Liver (tissue), 9 donors: ENCODE measurements around the gene EXOC3. TPM values are rescaled to one million over a fixed set of nuclear protein-coding genes. Genes with fewer than 3 reads are reported as not detected.

Source experiments
- DNase-seq: peaks from one replicate; pipeline ENCODE4 v3.0.0-alpha.2; 2017; ENCODE audit warnings: low spot score
- H3K27ac ChIP-seq, 2 donors: one replicate each; pipeline ENCODE4 v1.7.0; 2013; ENCODE audit warnings: inconsistent platforms in 2 of 2, low read length in 2 of 2, control low read depth in 1 of 2, low read depth in 1 of 2, mild to moderate bottlenecking in 1 of 2
- H3K27me3 ChIP-seq, 4 donors: one replicate each; pipeline versions ENCODE4 v1.6.1 to v1.7.0; 2013; ENCODE audit warnings: low read length in 3 of 4, inconsistent platforms in 1 of 4, mild to moderate bottlenecking in 1 of 4, moderate library complexity in 1 of 4; ENCODE audit not compliant: control insufficient read depth in 4 of 4, insufficient read depth in 4 of 4
- H3K36me3 ChIP-seq, 4 donors: one replicate each; pipeline versions ENCODE4 v1.6.1 to v1.7.0; 2013; ENCODE audit warnings: low read length in 3 of 4, mild to moderate bottlenecking in 3 of 4, low read depth in 1 of 4, moderate library complexity in 1 of 4; ENCODE audit not compliant: control insufficient read depth in 4 of 4, insufficient read depth in 3 of 4
- H3K4me1 ChIP-seq, 4 donors: one replicate each; pipeline versions ENCODE4 v1.6.1 to v1.7.0; 2013; ENCODE audit warnings: low read length in 3 of 4, mild to moderate bottlenecking in 3 of 4, moderate library complexity in 1 of 4; ENCODE audit not compliant: control insufficient read depth in 4 of 4, insufficient read depth in 4 of 4
- H3K4me3 ChIP-seq, 3 donors: one replicate each; pipeline versions ENCODE4 v1.6.1 to v1.7.0; 2013; ENCODE audit warnings: low read length in 3 of 3, control low read depth in 1 of 3, low read depth in 1 of 3, mild to moderate bottlenecking in 1 of 3
- H3K9ac ChIP-seq, 2 donors: one replicate each; pipeline ENCODE4 v1.7.0; 2013; ENCODE audit warnings: low read length in 2 of 2, mild to moderate bottlenecking in 2 of 2, moderate library complexity in 2 of 2, control low read depth in 1 of 2, low read depth in 1 of 2
- H3K9me3 ChIP-seq, 4 donors: one replicate each; pipeline versions ENCODE4 v1.6.1 to v1.7.0; 2013; ENCODE audit warnings: low read length in 3 of 4; ENCODE audit not compliant: control insufficient read depth in 4 of 4
- EGR1 ChIP-seq, 2 donors: IDR thresholded peaks; 2 replicates each; pipeline ENCODE4 v1.6.1; 2016 to 2018; ENCODE audit warnings: antibody characterized with exemption in 2 of 2, low read depth in 2 of 2
- FOXA1 ChIP-seq: IDR thresholded peaks from 2 replicates; pipeline ENCODE4 v1.6.1; 2016; ENCODE audit warnings: antibody characterized with exemption
- FOXA2 ChIP-seq: IDR thresholded peaks from 2 replicates; pipeline ENCODE4 v1.6.1; 2016; ENCODE audit warnings: antibody characterized with exemption
- GABPA ChIP-seq, 2 donors: IDR thresholded peaks in 1 of 2; conservative IDR thresholded peaks in 1 of 2; 2 replicates each; pipeline ENCODE4 v1.6.1; 2016; ENCODE audit warnings: antibody characterized with exemption in 2 of 2, mild to moderate bottlenecking in 1 of 2, moderate library complexity in 1 of 2
- HNF4A ChIP-seq, 2 donors: conservative IDR thresholded peaks; 2 replicates each; pipeline ENCODE4 v1.6.1; 2016; ENCODE audit warnings: antibody characterized with exemption in 2 of 2, mild to moderate bottlenecking in 2 of 2
- HNF4G ChIP-seq: IDR thresholded peaks from 2 replicates; pipeline ENCODE4 v1.6.1; 2016; ENCODE audit warnings: antibody characterized with exemption
- JUND ChIP-seq, 2 donors: IDR thresholded peaks; 2 replicates each; pipeline ENCODE4 v1.6.1; 2016; ENCODE audit warnings: antibody characterized with exemption in 2 of 2
- NR2F2 ChIP-seq: IDR thresholded peaks from 2 replicates; pipeline ENCODE4 v1.6.1; 2016; ENCODE audit warnings: antibody characterized with exemption
- RAD21 ChIP-seq, 2 donors: IDR thresholded peaks; 2 replicates each; pipeline ENCODE4 v1.6.1; 2016; ENCODE audit warnings: antibody characterized with exemption in 2 of 2, mild to moderate bottlenecking in 2 of 2
- RXRA ChIP-seq, 2 donors: IDR thresholded peaks; 2 replicates each; pipeline ENCODE4 v1.6.1; 2017 to 2018; ENCODE audit warnings: antibody characterized with exemption in 2 of 2, mild to moderate bottlenecking in 1 of 2
- SP1 ChIP-seq: IDR thresholded peaks from 2 replicates; pipeline ENCODE4 v1.6.1; 2018; ENCODE audit warnings: antibody characterized with exemption, mild to moderate bottlenecking
- TAF1 ChIP-seq: conservative IDR thresholded peaks from 2 replicates; pipeline ENCODE4 v1.6.1; 2016; ENCODE audit warnings: antibody characterized with exemption, mild to moderate bottlenecking
- YY1 ChIP-seq: IDR thresholded peaks from 2 replicates; pipeline ENCODE4 v1.6.1; 2016; ENCODE audit warnings: antibody characterized with exemption, mild to moderate bottlenecking
- WGBS: extraction: QIAGEN DNeasy Blood & Tissue Kit; methylation state at CpG from one replicate; pipeline ENCODE4 v1.1.7; 2013; 5-methylcytosine and 5-hydroxymethylcytosine counted together
- polyA plus RNA-seq, 2 donors: library from polyadenylated mRNA; stranded (reverse) in 1 of 2; unstranded in 1 of 2; fragments of 200-250 nt in 1 of 2; fragments of >200 nt in 1 of 2; fragmentation: Nextera tagmentation in 1 of 2; extraction: Ambion mirVana in 1 of 2; gene quantifications; one replicate each; pipeline versions ENCODE4 v1.2.1 to v1.2.3, GENCODE V29; 2013 to 2015
- total RNA-seq, 2 donors: library from RNA; depleted of rRNA; stranded (reverse); fragments of >200 nt; gene quantifications; one replicate each; pipeline ENCODE4 v1.2.3, GENCODE V29; 2014
- TF ChIP-seq, protein P1 (sequence below): IDR thresholded peaks from 2 replicates; pipeline ENCODE4 v1.6.1; 2016; ENCODE audit warnings: antibody characterized with exemption
- TF ChIP-seq, protein P2 (sequence below): IDR thresholded peaks from 2 replicates; pipeline ENCODE4 v1.6.1; 2016; ENCODE audit warnings: antibody characterized with exemption
- TF ChIP-seq, protein P3 (sequence below): IDR thresholded peaks from 2 replicates; pipeline ENCODE4 v1.6.1; 2016; ENCODE audit warnings: antibody characterized with exemption
- donor health status: healthy.
- donor health status: healthy.
- donor health status: healthy.
- donor health status: healthy.
- donor health status: healthy.

The EXOC3 gene
- total and polyA plus RNA-seq, 4 donors: 12.4 to 23.9 (median 18.5) TPM

DNA sequence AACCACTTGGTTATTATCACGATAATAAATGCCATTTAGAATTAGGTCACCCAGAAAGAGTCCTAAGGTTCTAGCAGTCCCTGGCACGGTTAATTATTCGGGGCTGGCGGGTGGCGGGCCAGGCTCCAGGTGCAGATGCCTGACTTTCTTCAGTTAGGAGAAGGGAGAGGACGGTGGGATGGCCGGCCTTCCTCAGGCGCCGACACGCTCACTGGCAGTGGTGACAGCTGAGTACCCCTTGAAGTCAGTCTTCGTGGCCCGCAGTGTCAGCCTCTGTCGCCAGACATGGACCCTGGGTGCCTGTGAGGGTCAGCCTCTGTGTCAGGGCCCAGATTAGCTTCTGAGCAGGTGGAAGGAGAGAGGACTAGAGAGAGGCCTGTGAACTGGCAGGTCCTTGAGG, 21.1 kb upstream of the EXOC3 start (continued):
- TF ChIP-seq GABPA (IDR thresholded peaks at IDR 0.05 in 1 of 2, conservative IDR thresholded peaks at IDR 0.05 in 1 of 2): no peak

DNA sequence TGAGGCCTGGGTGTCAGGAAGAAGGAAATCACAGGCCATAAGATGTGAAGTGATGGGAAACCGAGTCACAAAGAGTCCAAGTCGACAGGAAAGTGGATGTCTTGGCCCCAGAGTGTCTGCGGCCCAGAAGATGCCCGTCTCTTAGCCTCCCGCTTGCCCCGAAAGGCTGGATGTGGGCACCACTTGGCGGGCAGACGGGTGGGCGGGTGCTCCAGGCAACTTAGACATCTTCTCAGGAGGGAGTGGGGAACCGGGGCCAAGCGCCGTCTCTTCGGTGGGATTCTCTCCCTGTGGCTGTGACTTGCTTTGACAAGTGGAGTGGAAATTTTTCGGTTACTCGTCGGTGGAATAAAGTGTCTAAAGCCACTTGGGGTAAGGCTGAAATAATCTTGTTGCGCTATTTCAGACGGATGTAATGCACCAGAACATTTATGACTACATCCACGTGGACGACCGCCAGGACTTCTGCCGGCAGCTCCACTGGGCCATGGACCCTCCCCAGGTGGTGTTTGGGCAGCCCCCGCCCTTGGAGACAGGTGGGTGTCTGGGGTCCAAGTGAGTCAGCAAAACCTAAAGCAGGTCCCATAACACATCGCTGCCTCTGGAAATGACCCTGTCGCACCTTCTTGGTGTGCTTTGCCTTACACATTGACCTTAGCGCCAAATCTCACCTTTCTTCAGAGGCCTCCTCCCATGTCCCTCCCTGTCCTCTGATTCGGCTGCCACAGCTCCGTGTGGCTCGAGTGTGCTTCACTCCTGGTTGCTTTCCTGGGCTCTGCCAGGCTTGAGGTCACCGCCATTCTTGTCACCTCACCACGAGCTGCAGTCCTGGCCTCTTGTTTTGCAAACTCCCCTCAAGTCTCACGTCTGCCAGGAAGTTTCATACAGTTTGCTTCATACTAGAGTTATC, 20.4 kb upstream of the EXOC3 start:
- DNase-seq: no peak
- H3K4me3 ChIP-seq: no peak overlapping the region
- TF ChIP-seq HNF4A (conservative IDR thresholded peaks at IDR 0.05) (no peak), FOXA2 (no peak), FOXA1 (no peak), RAD21 (IDR thresholded peaks at IDR 0.05) (no peak), TAF1 (no peak), NR2F2 (no peak), RXRA (IDR thresholded peaks at IDR 0.05) (no peak), YY1 (no peak), JUND (IDR thresholded peaks at IDR 0.05) (no peak)
- TF ChIP-seq, protein P1, sequence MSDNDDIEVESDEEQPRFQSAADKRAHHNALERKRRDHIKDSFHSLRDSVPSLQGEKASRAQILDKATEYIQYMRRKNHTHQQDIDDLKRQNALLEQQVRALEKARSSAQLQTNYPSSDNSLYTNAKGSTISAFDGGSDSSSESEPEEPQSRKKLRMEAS: no peak
- H3K9me3 ChIP-seq: no peaks in the 10 kb centered on the region
- no peaks in the 10 kb centered on the region for H3K4me1 ChIP-seq
- H3K9ac ChIP-seq: no peak overlapping the region
- peaks cover 0 to 1% (median 0%) of the 10 kb centered on the region in 4 donors for H3K36me3 ChIP-seq
- H3K27me3 ChIP-seq: no peaks in the 10 kb centered on the region
- WGBS: 86% methylated on average over 32 of the region's 32 CpGs
- no peak overlapping the region for H3K27ac ChIP-seq

DNA sequence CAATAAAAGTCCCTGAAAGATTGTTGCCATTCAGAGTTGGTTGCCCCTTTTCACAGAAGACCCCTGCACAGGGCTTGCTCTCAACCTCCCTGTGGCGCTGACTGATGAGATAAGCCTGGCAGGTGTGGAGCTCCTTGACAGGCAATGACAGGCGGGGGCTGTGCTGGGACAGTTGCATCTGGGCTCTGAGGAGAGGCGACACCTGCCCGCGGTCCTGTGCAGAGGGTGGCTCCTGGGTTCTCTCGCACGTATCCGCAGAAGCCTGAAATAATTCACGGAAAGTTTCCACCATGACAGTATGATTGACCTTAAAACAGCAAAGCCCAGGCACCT, 19.8 kb upstream of the EXOC3 start:
- H3K9me3 ChIP-seq: no peaks in the 10 kb centered on the region
- H3K4me3 ChIP-seq: no peak overlapping the region
- H3K4me1 ChIP-seq: no peaks in the 10 kb centered on the region
- H3K9ac ChIP-seq: no peak overlapping the region
- peaks cover 0 to 1% (median 0%) of the 10 kb centered on the region in 4 donors for H3K36me3 ChIP-seq
- no peak overlapping the region for H3K27ac ChIP-seq
- TF ChIP-seq SP1 (no peak), YY1 (no peak), RAD21 (IDR thresholded peaks at IDR 0.05) (no peak), EGR1 (IDR thresholded peaks at IDR 0.05; ENCODE audit: low read depth in 2 of 2) (no peak), FOXA2 (no peak), NR2F2 (no peak), TAF1 (no peak), FOXA1 (no peak), HNF4A (conservative IDR thresholded peaks at IDR 0.05) (no peak), JUND (IDR thresholded peaks at IDR 0.05) (no peak), HNF4G (no peak)
- TF ChIP-seq, protein P1: no peak
- TF ChIP-seq, protein P2, sequence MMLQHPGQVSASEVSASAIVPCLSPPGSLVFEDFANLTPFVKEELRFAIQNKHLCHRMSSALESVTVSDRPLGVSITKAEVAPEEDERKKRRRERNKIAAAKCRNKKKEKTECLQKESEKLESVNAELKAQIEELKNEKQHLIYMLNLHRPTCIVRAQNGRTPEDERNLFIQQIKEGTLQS: no peak
- no peak for DNase-seq
- H3K27me3 ChIP-seq: no peaks in the 10 kb centered on the region
- WGBS: 83% methylated on average over 9 of the region's 9 CpGs

DNA sequence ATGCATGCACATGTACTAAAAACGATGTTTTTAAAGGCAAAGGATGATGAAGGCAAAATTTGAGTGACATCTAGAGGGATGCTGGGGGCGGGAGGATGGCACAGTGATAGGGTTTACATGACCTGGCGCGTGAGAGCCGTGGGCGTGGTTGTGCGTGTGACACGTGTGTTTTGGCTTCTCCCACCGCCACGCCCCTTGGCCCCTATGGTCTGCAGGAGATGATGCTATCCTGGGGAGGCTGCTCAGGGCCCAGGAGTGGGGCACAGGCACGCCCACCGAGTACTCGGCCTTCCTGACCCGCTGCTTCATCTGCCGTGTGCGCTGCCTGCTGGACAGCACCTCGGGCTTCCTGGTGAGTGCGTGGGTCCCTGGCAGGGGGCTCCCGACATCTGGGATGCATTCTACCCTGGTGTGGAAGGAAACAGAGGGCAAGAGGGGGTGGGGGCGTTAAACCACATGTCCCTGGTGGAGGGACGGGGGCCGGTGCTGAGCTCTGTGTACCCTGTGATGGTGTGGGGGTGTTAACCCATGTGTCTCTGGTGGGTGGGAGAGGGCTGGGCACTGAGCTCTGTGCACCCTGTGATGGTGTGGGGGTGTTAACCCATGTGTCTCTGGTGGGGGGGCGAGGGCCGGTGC, 19.2 kb upstream of the EXOC3 start:
- Histone ChIP-seq H3K9ac (no peak overlapping the region), H3K27me3 (no peaks in the 10 kb centered on the region), H3K27ac (no peak overlapping the region), H3K4me1 (no peaks in the 10 kb centered on the region), H3K36me3 (peaks cover 0 to 1% (median 0%) of the 10 kb centered on the region in 4 donors), H3K9me3 (no peaks in the 10 kb centered on the region), H3K4me3 (no peak overlapping the region)
- DNase-seq: no peak
- WGBS: 83% methylated on average over 24 of the region's 24 CpGs
- TF ChIP-seq RAD21 (IDR thresholded peaks at IDR 0.05) (no peak), GABPA (IDR thresholded peaks at IDR 0.05 in 1 of 2, conservative IDR thresholded peaks at IDR 0.05 in 1 of 2) (no peak), NR2F2 (no peak), FOXA1 (no peak), FOXA2 (no peak), EGR1 (IDR thresholded peaks at IDR 0.05; ENCODE audit: low read depth in 2 of 2) (no peak), HNF4G (no peak), HNF4A (conservative IDR thresholded peaks at IDR 0.05) (no peak), JUND (IDR thresholded peaks at IDR 0.05) (no peak)
- TF ChIP-seq, protein P1: no peak
- TF ChIP-seq, protein P2: no peak
- TF ChIP-seq, protein P3, sequence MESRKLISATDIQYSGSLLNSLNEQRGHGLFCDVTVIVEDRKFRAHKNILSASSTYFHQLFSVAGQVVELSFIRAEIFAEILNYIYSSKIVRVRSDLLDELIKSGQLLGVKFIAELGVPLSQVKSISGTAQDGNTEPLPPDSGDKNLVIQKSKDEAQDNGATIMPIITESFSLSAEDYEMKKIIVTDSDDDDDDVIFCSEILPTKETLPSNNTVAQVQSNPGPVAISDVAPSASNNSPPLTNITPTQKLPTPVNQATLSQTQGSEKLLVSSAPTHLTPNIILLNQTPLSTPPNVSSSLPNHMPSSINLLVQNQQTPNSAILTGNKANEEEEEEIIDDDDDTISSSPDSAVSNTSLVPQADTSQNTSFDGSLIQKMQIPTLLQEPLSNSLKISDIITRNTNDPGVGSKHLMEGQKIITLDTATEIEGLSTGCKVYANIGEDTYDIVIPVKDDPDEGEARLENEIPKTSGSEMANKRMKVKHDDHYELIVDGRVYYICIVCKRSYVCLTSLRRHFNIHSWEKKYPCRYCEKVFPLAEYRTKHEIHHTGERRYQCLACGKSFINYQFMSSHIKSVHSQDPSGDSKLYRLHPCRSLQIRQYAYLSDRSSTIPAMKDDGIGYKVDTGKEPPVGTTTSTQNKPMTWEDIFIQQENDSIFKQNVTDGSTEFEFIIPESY: no peak
